ENCODE data around the gene MYH16.

The MYH16 gene

GRCh38 chr7:99293167-99293566 lies 20.5 kb downstream of the MYH16 start:
- no peak for TF ChIP-seq CTCF (IDR thresholded peaks at IDR 0.05; ENCODE audit: low read depth, low read length, missing control alignments)
- H3K4me3 ChIP-seq (ENCODE audit: low read depth, low read length) = no peak overlapping the region
- DNase-seq (ENCODE audit: low read depth) = no peak

GRCh38 chr7:99293650-99294049 lies 21.0 kb downstream of the MYH16 start:
- H3K4me3 ChIP-seq (ENCODE audit: low read depth, low read length) = no peak overlapping the region
- no peak for TF ChIP-seq CTCF (IDR thresholded peaks at IDR 0.05; ENCODE audit: low read depth, low read length, missing control alignments)
- no peak for DNase-seq (ENCODE audit: low read depth)

- TF ChIP-seq CTCF (IDR thresholded peaks at IDR 0.05; ENCODE audit: low read depth, low read length, missing control alignments) = no peak
- no peak for DNase-seq (ENCODE audit: low read depth)
Observed at GRCh38 chr7:99296471-99296870, 23.8 kb downstream of the MYH16 start.

GRCh38 chr7:99301496-99301895 lies 28.9 kb downstream of the MYH16 start:
- no peak for DNase-seq (ENCODE audit: low read depth)
- H3K4me3 ChIP-seq (ENCODE audit: low read depth, low read length) = no peak overlapping the region
- no peak for TF ChIP-seq CTCF (IDR thresholded peaks at IDR 0.05; ENCODE audit: low read depth, low read length, missing control alignments)

More at GRCh38 chr7:99296471-99296870, 23.8 kb downstream of the MYH16 start:
- H3K4me3 ChIP-seq (ENCODE audit: low read depth, low read length) = no peak overlapping the region

- DNase-seq (ENCODE audit: low read depth) = no peak
- H3K4me3 ChIP-seq (ENCODE audit: low read depth, low read length) = no peak overlapping the region
- TF ChIP-seq CTCF (IDR thresholded peaks at IDR 0.05; ENCODE audit: low read depth, low read length, missing control alignments) = no peak
Observed at GRCh38 chr7:99305473-99306260, 33.0 kb downstream of the MYH16 start.

GRCh38 chr7:99308461-99309074 lies 35.9 kb downstream of the MYH16 start:
- DNase-seq (ENCODE audit: low read depth) = no peak
- TF ChIP-seq CTCF (IDR thresholded peaks at IDR 0.05; ENCODE audit: low read depth, low read length, missing control alignments) = no peak
- no peak overlapping the region for H3K4me3 ChIP-seq (ENCODE audit: low read depth, low read length)

Data from GM12864 (cell line).